ENCODE measurements around the gene CHST8.

Gene CHST8

GRCh38 chr19:33675501-33676124, 53.9 kb downstream of the CHST8 start:
- DNase-seq: no peak

GRCh38 chr19:33676999-33677665, 55.4 kb downstream of the CHST8 start:
- no peak for DNase-seq

- DNase-seq: no peak
Measured at GRCh38 chr19:33677745-33678426, 56.1 kb downstream of the CHST8 start.

- no peak for DNase-seq
Measured at GRCh38 chr19:33678796-33679585, 57.2 kb downstream of the CHST8 start.

- DNase-seq: no peak
Measured at GRCh38 chr19:33679696-33680095, 57.9 kb downstream of the CHST8 start.

- DNase-seq: no peak
Measured at GRCh38 chr19:33681081-33681680, 59.4 kb downstream of the CHST8 start.

GRCh38 chr19:33683881-33684537, 62.3 kb downstream of the CHST8 start:
- no peak for DNase-seq

GRCh38 chr19:33684538-33685232, 62.9 kb downstream of the CHST8 start:
- no peak for DNase-seq

GRCh38 chr19:33685541-33685940, 63.8 kb downstream of the CHST8 start:
- no peak for DNase-seq

GRCh38 chr19:33686262-33686661, 64.5 kb downstream of the CHST8 start:
- DNase-seq: no peak

GRCh38 chr19:33686687-33687480, 65.1 kb downstream of the CHST8 start:
- no peak for DNase-seq

GRCh38 chr19:33687481-33688170, 65.9 kb downstream of the CHST8 start:
- DNase-seq: no peak

GRCh38 chr19:33688171-33688992, 66.6 kb downstream of the CHST8 start:
- DNase-seq: no peak

GRCh38 chr19:33689138-33689746, 67.5 kb downstream of the CHST8 start:
- DNase-seq: no peak

- no peak for DNase-seq
Measured at GRCh38 chr19:33689868-33690267, 68.1 kb downstream of the CHST8 start.

- DNase-seq: no peak
Measured at GRCh38 chr19:33690378-33691029, 68.8 kb downstream of the CHST8 start.

- no peak for DNase-seq
Measured at GRCh38 chr19:33691030-33691427, 69.3 kb downstream of the CHST8 start.

- no peak for DNase-seq
Measured at GRCh38 chr19:33691736-33692135, 70.0 kb downstream of the CHST8 start.

All from 8988T (cell line).